Lung (tissue), 13 donors: ENCODE data around the gene CES4A. TPM values are rescaled to one million over a fixed set of nuclear protein-coding genes. Genes with fewer than 3 reads are reported as not detected.

Experiments used
- ATAC-seq: fragments of 200-7000 bp; cut with Tn5 transposase; one replicate; pipeline ENCODE4 v1.9.1; 2020; ENCODE audit warnings: moderate number of reproducible peaks; ENCODE audit not compliant: insufficient read depth, low FRiP score
- DNase-seq, 3 donors: peaks; one replicate each; pipeline ENCODE4 v3.0.0-alpha.2; 2013 to 2017
- H3K27ac ChIP-seq, 2 donors: one replicate each; pipeline ENCODE4 v1.5.1; 2013; ENCODE audit warnings: mild to moderate bottlenecking in 2 of 2, moderate library complexity in 2 of 2, control low read depth in 1 of 2, inconsistent platforms in 1 of 2, low read depth in 1 of 2, low read length in 1 of 2
- H3K27me3 ChIP-seq, 3 donors: one replicate each; pipeline ENCODE4 v1.5.1; 2013; ENCODE audit warnings: low read length in 2 of 3; ENCODE audit not compliant: control insufficient read depth in 3 of 3, insufficient read depth in 3 of 3
- H3K36me3 ChIP-seq, 4 donors: one replicate each; pipeline ENCODE4 v1.5.1; 2013; ENCODE audit warnings: low read length in 4 of 4, mild to moderate bottlenecking in 1 of 4, moderate library complexity in 1 of 4; ENCODE audit not compliant: control insufficient read depth in 4 of 4, insufficient read depth in 4 of 4
- H3K4me1 ChIP-seq, 5 donors: one replicate each; pipeline ENCODE4 v1.5.1; 2013; ENCODE audit warnings: low read length in 5 of 5, mild to moderate bottlenecking in 2 of 5, moderate library complexity in 1 of 5; ENCODE audit not compliant: control insufficient read depth in 5 of 5, insufficient read depth in 5 of 5
- H3K4me3 ChIP-seq: one replicate; pipeline ENCODE4 v1.5.1; 2013; ENCODE audit warnings: mild to moderate bottlenecking, control low read depth, moderate library complexity
- H3K9ac ChIP-seq, 2 donors: one replicate each; pipeline ENCODE4 v1.5.1; 2013; ENCODE audit warnings: low read length in 2 of 2, control low read depth in 1 of 2; ENCODE audit not compliant: insufficient read depth in 1 of 2
- H3K9me3 ChIP-seq, 4 donors: one replicate each; pipeline ENCODE4 v1.5.1; 2013; ENCODE audit warnings: low read length in 3 of 4, mild to moderate bottlenecking in 1 of 4, moderate library complexity in 1 of 4; ENCODE audit not compliant: control insufficient read depth in 4 of 4, insufficient read depth in 3 of 4
- CTCF ChIP-seq: IDR thresholded peaks from 2 replicates; pipeline ENCODE4 v1.5.1; 2012; ENCODE audit warnings: mild to moderate bottlenecking; ENCODE audit errors: control extremely low read depth, extremely low read depth
- WGBS, 2 donors: extraction: QIAGEN DNeasy Blood & Tissue Kit; methylation state at CpG; one replicate each; pipeline ENCODE4 v1.1.7; 2013; 5-methylcytosine and 5-hydroxymethylcytosine counted together
- polyA plus RNA-seq, 2 donors: library from polyadenylated mRNA; stranded (reverse); fragments of 200-250 nt; gene quantifications; one replicate each; pipeline ENCODE4 v1.2.1, GENCODE V29; 2013
- small RNA-seq: library from RNA; depleted of rRNA; stranded (forward); fragments of <200 nt; gene quantifications from one replicate; pipeline ENCODE3, GENCODE V24; 2014; ENCODE audit warnings: low replicate concordance
- total RNA-seq, 2 donors: library from RNA; depleted of rRNA in 1 of 2; stranded (reverse); fragments of >200 nt in 1 of 2; gene quantifications; one replicate each; pipeline ENCODE4 v1.2.1, GENCODE V29; 2014 to 2021
- donor health status: control.
- donor health status: control.
- donor health status: Bipolar disorder and iron deficiency.
- donor health status: healthy.
- donor health status: DM: yes; HTN: yes; CAD: no.

CES4A gene
- total and polyA plus RNA-seq, 4 donors: 8.0 to 29.8 (median 13.6) TPM

- H3K27me3 ChIP-seq: no peaks in the 10 kb centered on the region
- WGBS, 2 donors: 87 to 94% methylated on average over 2 of the region's 2 CpGs
- peaks cover 0 to 5% (median 0%) of the 10 kb centered on the region in 5 donors for H3K4me1 ChIP-seq
- H3K9me3 ChIP-seq: no peaks in the 10 kb centered on the region
- DNase-seq: no peak
- peaks cover 0 to 7% (median 0%) of the 10 kb centered on the region in 4 donors for H3K36me3 ChIP-seq
- no peak overlapping the region for H3K4me3 ChIP-seq
- no peak for TF ChIP-seq CTCF
- no peak overlapping the region for H3K27ac ChIP-seq
- H3K9ac ChIP-seq: no peak overlapping the region
- no peak for ATAC-seq
These were observed 66.5 kb downstream of the CES4A start for GRCh38 chr16:67054901-67055300.

GRCh38 chr16:67055712-67056487 is 67.5 kb downstream of the CES4A start:
- H3K9ac ChIP-seq: no peak overlapping the region
- ATAC-seq: peak; percentile 58
- TF ChIP-seq CTCF: no peak
- H3K27me3 ChIP-seq: no peaks in the 10 kb centered on the region
- H3K4me3 ChIP-seq: no peak overlapping the region
- H3K9me3 ChIP-seq: no peaks in the 10 kb centered on the region
- no peak for DNase-seq
- 86 to 89% methylated on average over 4 of the region's 4 CpGs for WGBS, 2 donors
- H3K36me3 ChIP-seq: peaks cover 0 to 7% (median 1%) of the 10 kb centered on the region in 4 donors
- H3K4me1 ChIP-seq: peaks cover 0 to 5% (median 0%) of the 10 kb centered on the region in 5 donors
- peak overlapping the region in 1 of 2 donors; percentile 79 for H3K27ac ChIP-seq

Small RNA genes within 50 kb of the gene (small RNA-seq; reads per million reads assigned to genes)
- not detected for gene RN7SL543P

Other genes starting within 250 kb of the CES4A start
- gene DYNC1LI2, start 237.0 kb upstream of the CES4A start, total RNA-seq: 100 to 1,000 TPM; 140 to 147 TPM
- gene DYNC1LI2, start 237.0 kb upstream of the CES4A start, polyA plus RNA-seq: 10 to 100 TPM; 40.7 to 48.8 TPM
- not detected for gene TERB1, start 187.0 kb upstream of the CES4A start, total RNA-seq
- gene TERB1, start 187.0 kb upstream of the CES4A start, polyA plus RNA-seq: not detected
- gene NAE1, start 157.6 kb upstream of the CES4A start, total RNA-seq: 10 to 100 TPM; 31.8 to 64.4 TPM
- gene NAE1, start 157.6 kb upstream of the CES4A start, polyA plus RNA-seq: 10 to 100 TPM; 24.2 to 26.3 TPM
- not detected for gene CA7, start 144.2 kb upstream of the CES4A start, total RNA-seq
- not detected for gene CA7, start 144.2 kb upstream of the CES4A start, polyA plus RNA-seq
- 10 to 100 TPM; 21.3 to 23.0 TPM for gene PDP2, start 108.1 kb upstream of the CES4A start, total RNA-seq
- gene PDP2, start 108.1 kb upstream of the CES4A start, polyA plus RNA-seq: 1 to 10 TPM; 4.5 to 4.9 TPM
- 1 to 10 TPM in 1 of 2 donors, under 1 TPM in 1; 0.64 to 1.7 TPM for gene CDH16, start 69.7 kb upstream of the CES4A start, total RNA-seq
- under 1 TPM in 1 of 2 donors, not detected in 1; 0.25 TPM for gene CDH16, start 69.7 kb upstream of the CES4A start, polyA plus RNA-seq
- 10 to 100 TPM; 35.4 to 36.0 TPM for gene RRAD, start 63.1 kb upstream of the CES4A start, total RNA-seq
- gene RRAD, start 63.1 kb upstream of the CES4A start, polyA plus RNA-seq: 10 to 100 TPM; 31.8 to 42.3 TPM
- 10 to 100 TPM; 48.8 to 79.7 TPM for gene CIAO2B, start 54.2 kb upstream of the CES4A start, total RNA-seq
- gene CIAO2B, start 54.2 kb upstream of the CES4A start, polyA plus RNA-seq: 100 to 1,000 TPM; 238 to 257 TPM
- 10 to 100 TPM; 24.6 to 51.0 TPM for gene CES2, start 53.1 kb upstream of the CES4A start, total RNA-seq
- gene CES2, start 53.1 kb upstream of the CES4A start, polyA plus RNA-seq: 10 to 100 TPM; 26.0 to 26.3 TPM
- 1 to 10 TPM in 1 of 2 donors, under 1 TPM in 1; 0.57 to 2.6 TPM for gene CES3, start 27.3 kb upstream of the CES4A start, total RNA-seq
- under 1 TPM; 0.85 to 0.96 TPM for gene CES3, start 27.3 kb upstream of the CES4A start, polyA plus RNA-seq
- 10 to 100 TPM; 47.6 to 59.4 TPM for gene CBFB, start 40.6 kb downstream of the CES4A start, total RNA-seq
- gene CBFB, start 40.6 kb downstream of the CES4A start, polyA plus RNA-seq: 10 to 100 TPM; 23.3 to 29.6 TPM
- 10 to 100 TPM; 14.6 to 36.1 TPM for gene PHAF1, start 121.4 kb downstream of the CES4A start, total RNA-seq
- gene PHAF1, start 121.4 kb downstream of the CES4A start, polyA plus RNA-seq: 10 to 100 TPM in 1 of 2 donors, 1 to 10 TPM in 1; 9.1 to 12.0 TPM
- gene B3GNT9, start 162.4 kb downstream of the CES4A start, total RNA-seq: 10 to 100 TPM; 17.1 to 22.9 TPM
- gene B3GNT9, start 162.4 kb downstream of the CES4A start, polyA plus RNA-seq: 10 to 100 TPM in 1 of 2 donors, 1 to 10 TPM in 1; 8.4 to 12.0 TPM
- 10 to 100 TPM; 12.4 to 36.1 TPM for gene TRADD, start 171.3 kb downstream of the CES4A start, total RNA-seq
- 10 to 100 TPM; 17.5 to 37.2 TPM for gene TRADD, start 171.3 kb downstream of the CES4A start, polyA plus RNA-seq
- 10 to 100 TPM in 1 of 2 donors, 1 to 10 TPM in 1; 3.6 to 30.9 TPM for gene FBXL8, start 171.4 kb downstream of the CES4A start, total RNA-seq
- 10 to 100 TPM; 18.9 to 30.3 TPM for gene FBXL8, start 171.4 kb downstream of the CES4A start, polyA plus RNA-seq
- 10 to 100 TPM in 1 of 2 donors, 1 to 10 TPM in 1; 5.1 to 28.9 TPM for gene HSF4, start 176.2 kb downstream of the CES4A start, total RNA-seq
- gene HSF4, start 176.2 kb downstream of the CES4A start, polyA plus RNA-seq: 10 to 100 TPM; 13.1 to 62.5 TPM
- 10 to 100 TPM; 25.3 to 51.9 TPM for gene NOL3, start 181.9 kb downstream of the CES4A start, total RNA-seq
- gene NOL3, start 181.9 kb downstream of the CES4A start, polyA plus RNA-seq: 10 to 100 TPM; 35.5 to 46.8 TPM
- 10 to 100 TPM; 33.1 to 41.8 TPM for gene MATCAP1, start 195.4 kb downstream of the CES4A start, total RNA-seq
- 10 to 100 TPM; 18.5 to 18.8 TPM for gene MATCAP1, start 195.4 kb downstream of the CES4A start, polyA plus RNA-seq
- gene EXOC3L1, start 201.5 kb downstream of the CES4A start, total RNA-seq: 10 to 100 TPM; 11.4 to 16.5 TPM
- gene EXOC3L1, start 201.5 kb downstream of the CES4A start, polyA plus RNA-seq: 10 to 100 TPM in 1 of 2 donors, 1 to 10 TPM in 1; 9.7 to 12.6 TPM
- gene E2F4, start 203.6 kb downstream of the CES4A start, total RNA-seq: 10 to 100 TPM; 27.8 to 68.2 TPM
- 10 to 100 TPM; 44.5 to 86.1 TPM for gene E2F4, start 203.6 kb downstream of the CES4A start, polyA plus RNA-seq
- 10 to 100 TPM in 1 of 2 donors, 1 to 10 TPM in 1; 6.5 to 22.5 TPM for gene ELMO3, start 210.5 kb downstream of the CES4A start, total RNA-seq
- 10 to 100 TPM; 13.3 to 17.7 TPM for gene ELMO3, start 210.5 kb downstream of the CES4A start, polyA plus RNA-seq
- gene TMEM208, start 238.5 kb downstream of the CES4A start, total RNA-seq: 10 to 100 TPM; 22.1 to 59.0 TPM
- 100 to 1,000 TPM; 128 to 196 TPM for gene TMEM208, start 238.5 kb downstream of the CES4A start, polyA plus RNA-seq